NCI-H2227 treated with DMSO at 0.1 percent for 48 hours (cell line): ENCODE results near the gene FRAS1.
"Not testable (repeated sequence)": the region's sequence is repeated elsewhere in the genome, so short reads cannot be mapped to it uniquely, and the experiment has no call there.

ENCODE experiments used
- DNase-seq: peaks from one replicate; lab custom pipeline; 2025; lab: John Stamatoyannopoulos, UW

FRAS1 gene

DNA sequence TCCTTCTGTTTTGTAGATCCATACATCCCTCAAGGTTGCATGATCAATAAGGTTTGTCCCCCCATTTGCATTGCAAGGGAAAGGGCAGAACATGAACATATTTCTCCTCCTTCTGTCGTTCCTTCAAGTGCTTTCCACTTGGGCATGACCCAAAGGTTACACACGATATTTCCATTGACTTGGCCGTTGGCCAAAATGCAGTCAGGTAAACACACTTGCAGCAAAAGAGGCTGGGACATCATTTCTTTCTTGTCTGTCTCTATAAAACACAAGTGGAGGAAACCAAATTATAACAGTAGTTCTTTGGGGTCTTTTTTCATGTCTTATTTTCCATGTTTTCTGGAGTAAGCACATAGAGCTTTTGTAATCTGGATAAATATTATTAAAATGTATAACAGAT, 156.1 kb downstream of the FRAS1 start:
- no peak for DNase-seq

- no peak for DNase-seq
Observed at GRCh38 chr4:78214078-78214477, 157.0 kb downstream of the FRAS1 start.

DNA sequence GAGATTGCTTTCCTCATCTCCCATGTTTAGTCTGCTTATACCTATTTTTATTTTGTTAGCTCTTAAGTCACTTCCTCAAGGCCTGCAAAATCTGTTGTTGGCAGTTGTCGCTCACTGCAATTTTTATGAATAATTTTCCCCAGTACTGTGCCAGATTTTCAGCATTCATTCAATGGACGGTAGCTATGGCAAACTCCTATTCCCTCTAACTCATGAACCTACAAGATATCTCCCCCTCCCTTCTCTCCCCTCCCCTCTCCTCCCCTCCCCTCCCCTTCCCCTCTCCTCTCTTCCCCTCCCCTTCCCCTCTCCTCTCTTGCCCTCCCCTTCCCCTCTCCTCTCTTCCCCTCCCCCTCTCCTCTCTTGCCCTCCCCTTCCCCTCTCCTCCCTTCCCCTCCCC, 160.4 kb downstream of the FRAS1 start:
- DNase-seq = no peak

DNA sequence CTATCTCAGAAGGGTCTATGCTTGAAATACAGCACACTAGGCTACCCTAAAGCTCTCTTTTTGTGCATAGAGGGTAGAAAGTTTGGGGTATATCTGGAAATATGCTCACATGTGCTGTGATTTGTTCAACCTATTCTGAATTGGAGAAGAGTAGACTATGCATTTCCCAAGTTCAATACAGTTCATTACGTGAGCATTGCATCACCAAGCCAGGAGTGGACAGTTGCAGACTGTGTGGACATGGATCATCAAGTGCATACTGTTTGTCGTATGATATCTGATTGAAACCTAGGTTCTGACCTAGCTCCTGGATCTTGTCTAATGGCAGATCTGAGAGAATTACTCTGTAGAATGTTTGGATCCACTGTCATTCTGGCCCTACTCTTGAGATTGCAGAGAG, 161.1 kb downstream of the FRAS1 start:
- DNase-seq = no peak

DNA sequence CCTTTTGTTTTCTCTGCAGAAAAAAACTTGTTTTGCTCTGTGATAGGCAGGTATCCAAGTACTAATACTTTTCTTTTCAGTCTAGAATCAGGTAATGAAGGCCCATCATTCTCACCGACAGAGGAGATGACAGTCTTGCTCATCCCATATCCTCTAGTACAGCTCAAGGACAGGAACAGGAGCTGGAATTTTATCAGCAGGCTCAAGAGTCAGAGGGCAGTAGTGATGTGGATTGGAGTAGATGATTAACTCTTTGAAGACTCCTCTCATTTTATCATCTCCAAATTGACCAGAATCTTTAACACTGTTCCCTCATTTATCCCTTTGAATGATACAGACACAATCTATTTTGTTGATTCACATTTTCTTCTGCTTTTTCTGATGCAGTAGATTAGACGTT, 162.7 kb downstream of the FRAS1 start:
- DNase-seq = no peak

GRCh38 chr4:78220283-78220682, 163.2 kb downstream of the FRAS1 start:
- DNase-seq = no peak

- no peak for DNase-seq
Observed at GRCh38 chr4:78222575-78223186, 165.6 kb downstream of the FRAS1 start.

DNA sequence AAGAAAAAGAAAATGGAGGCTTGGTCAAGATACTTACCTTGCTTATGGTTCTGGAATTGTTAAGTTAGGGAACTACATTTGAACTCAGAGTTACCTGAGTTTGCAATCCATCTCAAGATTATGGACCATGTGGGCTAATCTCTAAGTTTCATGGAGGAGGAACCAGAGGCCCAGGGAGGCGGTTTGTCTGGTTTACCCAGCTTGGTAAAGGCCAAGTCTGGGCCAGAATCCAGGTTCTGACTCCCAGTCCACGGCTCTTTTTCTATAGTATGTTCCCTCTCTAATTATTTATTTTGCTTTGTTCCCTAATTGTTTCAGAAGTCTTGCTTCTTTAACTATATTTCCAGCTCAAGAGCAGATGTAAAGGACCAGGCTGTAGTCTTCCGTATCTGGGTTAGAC, 168.1 kb downstream of the FRAS1 start:
- no peak for DNase-seq

GRCh38 chr4:78226279-78226678, 169.2 kb downstream of the FRAS1 start:
- no peak for DNase-seq

DNA sequence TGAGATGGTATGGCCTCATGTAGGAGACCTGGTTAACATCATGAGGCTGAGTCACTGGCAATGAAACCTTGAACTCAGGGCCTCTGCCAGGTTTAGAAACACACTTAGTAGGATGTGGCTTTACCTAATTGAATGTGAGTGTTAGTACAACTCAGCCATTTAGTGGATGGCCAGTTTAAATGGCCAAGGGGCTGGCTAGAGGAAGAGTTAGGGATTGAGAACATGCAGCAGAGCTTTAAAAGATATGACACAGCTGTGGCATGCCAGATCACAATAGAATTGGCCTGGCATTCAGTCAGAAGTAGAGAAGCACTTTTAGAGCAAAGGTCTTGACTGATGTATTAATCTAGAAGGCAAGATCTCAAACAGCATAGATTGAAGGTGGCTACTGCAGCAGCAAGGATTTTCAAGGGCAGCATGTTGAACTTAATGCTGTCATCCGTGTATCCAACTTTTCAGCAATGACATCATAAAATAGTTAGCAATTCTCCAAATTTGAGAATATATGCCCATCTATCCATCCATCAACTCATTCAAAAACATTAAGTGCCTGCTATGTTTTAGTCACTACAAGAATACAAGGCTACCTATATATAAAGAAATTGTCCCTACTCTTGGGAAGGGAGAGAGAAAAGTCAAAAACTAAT, 170.4 kb downstream of the FRAS1 start:
- no peak for DNase-seq

DNA sequence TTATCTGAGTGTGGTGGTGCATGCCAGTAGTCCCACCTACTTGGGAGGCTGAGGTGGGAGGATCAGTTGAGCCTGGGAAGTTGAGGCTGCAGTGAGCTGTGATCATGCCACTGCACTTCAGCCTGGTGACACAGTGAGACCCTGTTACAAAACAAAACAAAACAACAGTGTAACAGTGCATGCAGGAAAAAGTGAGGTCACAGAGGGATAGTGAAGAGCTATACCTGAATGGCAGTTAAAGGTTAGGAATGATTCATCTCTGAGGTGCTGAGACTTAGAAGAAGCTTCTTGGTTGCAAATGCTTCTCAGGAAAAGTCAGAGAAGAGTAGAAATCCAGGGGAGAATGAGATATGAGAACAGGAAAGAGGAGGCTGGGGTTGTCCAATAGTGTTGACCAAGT, 178.7 kb downstream of the FRAS1 start:
- no peak for DNase-seq

DNA sequence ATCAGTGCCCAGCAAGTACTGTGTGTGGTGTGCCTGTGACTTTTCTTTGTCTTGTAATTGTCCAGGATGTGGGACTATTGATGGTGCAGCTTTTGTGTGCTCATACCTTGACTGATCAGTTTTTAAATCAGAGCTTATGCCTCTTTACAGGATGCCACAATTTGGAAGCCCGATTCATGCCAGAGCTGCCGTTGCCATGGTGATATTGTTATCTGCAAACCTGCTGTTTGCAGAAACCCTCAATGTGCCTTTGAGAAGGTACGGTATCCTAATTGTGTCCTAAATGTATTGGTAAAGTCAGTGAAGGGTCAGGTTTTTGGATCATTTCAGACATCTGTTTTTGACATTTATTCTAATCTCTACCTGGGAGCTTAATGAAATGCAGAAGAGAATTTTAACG, 180.2 kb downstream of the FRAS1 start:
- no peak for DNase-seq

GRCh38 chr4:78242071-78242470, 184.9 kb downstream of the FRAS1 start:
- no peak for DNase-seq

DNA sequence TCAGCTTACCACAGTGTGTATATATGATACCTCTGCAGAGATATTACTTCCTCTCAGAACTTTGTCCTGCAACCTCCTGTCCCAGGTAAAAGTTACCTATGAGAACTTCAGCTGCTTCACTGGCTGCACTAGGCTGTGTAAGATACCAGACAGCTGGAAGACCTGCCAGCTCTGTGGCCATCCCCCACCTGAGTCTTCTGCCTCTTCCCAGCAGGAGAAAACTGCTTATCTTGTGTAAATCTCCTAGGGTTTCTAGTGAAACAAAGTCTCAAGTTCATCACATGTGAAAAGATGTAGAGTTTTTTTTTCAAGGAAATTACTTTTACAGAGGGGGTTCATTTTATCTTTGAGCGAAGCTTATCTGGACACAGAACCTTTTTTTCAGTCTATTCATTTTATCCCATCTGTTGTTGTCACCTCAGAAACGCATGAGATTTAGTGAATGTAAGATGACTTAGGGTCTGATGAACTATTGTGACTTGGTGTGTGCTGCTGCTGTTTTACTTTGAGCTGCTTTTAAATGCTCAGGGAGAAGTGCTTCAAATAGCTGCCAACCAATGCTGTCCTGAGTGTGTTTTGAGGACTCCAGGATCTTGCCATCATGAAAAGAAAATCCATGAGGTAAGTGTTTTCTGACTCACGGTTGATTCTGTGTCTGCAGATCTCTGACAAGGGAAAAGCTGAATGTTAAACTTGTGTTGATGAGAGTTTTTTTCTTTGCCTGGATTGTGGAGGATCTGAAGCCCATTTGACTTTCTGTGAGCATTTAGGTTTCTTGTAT, 187.8 kb downstream of the FRAS1 start:
- DNase-seq = no peak

DNA sequence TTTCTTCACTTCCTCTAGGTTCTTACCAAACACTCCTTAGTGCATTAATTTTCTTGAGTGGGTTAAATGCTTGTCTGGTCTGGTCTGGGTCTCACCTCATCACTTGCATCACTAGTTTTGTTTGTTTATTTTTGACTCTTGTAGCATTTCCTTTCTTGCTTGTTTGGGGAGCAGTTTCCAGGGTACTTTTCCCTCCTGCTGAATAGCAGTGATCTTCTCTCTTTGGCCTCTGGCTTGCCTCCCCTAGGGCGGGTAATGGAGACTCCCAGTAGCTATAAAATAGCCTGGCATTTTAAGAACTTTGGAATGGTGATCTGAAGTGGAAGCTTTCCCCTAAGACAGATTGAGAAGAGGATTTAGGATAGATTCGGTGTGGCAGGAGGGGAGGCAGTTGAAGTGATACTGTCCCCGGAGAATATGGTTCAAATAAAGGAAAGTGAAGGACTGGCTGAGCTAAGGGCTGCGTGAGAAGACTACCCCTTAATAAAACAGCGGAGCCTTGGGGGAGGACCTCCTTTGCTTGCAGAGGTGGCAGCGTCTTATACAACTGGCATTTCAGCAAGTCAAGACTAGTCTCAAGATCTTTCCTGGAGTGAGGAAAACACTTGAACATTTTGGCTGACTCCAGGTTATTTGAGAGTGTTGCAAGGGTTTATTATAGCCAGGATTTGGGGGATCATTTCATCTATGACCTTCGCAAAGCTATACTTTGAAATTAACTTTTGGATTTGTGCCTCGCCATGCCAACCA, 190.6 kb downstream of the FRAS1 start:
- no peak for DNase-seq

DNA sequence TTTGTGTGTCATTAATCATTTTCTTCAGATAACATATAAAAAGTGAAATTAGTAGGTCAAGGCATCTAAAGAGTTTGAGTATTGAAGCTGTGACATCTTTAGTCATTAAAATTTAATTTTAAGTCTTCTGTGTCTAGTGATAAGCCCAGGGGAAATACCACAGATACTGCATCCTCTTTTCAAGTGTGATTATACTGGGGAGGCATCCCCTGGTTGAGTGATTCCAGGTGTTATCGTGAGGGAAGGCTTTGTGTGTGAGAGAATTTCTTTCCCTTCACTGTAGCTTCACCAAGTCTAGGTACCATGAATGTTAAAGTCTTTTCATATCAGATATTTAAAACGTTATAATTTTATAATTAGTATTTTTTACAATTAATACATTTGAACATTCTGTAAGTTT, 193.4 kb downstream of the FRAS1 start:
- no peak for DNase-seq

DNA sequence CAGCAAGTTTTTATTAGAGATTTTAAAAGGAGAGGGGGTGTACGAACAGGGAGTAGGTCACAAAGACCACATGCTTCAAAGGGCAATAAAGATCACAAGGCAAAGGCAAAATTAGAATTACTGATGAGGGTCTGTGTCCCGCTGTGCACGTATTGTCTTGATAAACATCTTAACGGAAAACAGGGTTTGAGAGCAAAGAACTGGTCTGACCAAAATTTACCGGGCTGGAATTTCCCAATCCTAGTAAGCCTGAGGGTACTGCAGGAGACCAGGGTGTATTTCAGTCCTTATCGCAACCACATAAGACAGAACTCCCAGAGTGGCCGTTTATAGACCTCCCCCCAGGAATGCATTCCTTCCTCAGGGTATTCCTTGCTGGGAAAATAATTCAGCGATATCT, 195.7 kb downstream of the FRAS1 start:
- not testable (repeated sequence) for DNase-seq

GRCh38 chr4:78254893-78255292, 197.8 kb downstream of the FRAS1 start:
- DNase-seq = no peak

DNA sequence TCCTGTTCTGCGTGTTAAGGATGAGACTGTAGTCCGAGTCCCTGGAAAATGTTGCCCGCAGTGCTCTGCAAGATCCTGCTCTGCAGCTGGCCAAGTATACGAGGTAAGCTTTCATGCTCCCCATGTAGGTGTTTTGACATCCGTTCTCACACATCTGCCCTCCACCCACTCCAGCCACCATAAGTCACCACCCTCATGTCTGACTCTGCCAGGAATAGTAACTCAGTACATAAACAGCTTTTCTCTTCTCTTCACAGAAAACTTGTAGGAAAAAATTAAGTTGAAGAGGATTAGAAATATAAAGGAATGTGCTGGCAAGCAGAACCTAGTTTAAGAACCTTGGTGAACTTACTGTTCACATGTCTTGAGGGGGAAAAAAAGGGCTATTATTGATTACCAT, 207.9 kb downstream of the FRAS1 start:
- no peak for DNase-seq

DNA sequence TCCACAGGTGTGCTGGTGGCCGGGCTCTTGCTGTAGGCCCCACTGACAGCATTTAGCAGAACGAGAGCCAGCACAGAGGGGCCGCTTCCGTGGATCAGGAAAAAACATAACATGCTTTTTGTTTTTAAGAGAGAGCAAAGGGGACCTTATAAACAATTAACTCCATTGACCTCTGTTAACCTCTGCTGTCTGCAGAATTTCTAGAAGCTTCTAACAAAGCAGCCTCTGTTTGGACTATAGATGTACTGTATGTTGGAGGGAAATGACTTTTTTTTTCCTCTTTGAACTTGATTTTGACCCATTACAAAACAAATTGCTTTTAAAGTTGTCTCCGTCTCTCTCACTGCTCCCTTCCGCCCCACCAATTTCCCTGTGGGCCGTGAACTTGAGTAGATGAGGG, 210.7 kb downstream of the FRAS1 start:
- DNase-seq = no peak

DNA sequence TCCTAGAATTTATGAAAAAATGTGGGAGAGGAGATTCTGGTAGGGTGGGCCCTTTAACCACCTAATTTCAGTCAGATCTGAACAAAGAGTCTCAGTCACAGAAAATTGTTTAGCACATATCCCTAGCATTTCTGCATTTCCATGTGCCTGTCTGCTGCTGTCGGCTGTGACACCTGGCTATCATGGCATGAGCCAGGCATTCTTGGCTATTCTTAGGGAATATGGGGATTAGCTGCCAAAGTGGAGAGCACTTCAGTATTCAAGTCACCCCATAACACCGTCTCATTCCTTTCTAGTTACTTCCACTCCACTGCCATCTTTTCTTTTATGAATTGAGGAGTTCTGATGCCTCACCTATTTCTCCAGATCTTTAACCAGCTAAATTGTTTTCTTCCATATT, 211.5 kb downstream of the FRAS1 start:
- DNase-seq = no peak

DNA sequence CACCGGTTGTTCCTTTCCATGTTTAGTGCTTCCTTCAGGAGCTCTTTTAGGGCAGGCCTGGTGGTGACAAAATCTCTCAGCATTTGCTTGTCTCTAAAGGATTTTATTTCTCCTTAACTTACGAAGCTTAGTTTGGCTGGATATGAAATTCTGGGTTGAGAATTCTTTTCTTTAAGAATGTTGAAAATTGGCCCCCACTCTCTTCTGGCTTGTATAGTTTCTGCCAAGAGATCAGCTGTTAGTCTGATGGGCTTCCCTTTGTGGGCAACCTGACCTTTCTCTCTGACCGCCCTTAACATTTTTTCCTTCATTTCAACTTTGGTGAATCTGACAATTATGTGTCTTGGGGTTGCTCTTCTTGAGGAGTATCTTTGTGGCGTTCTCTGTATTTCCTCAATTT, 218.3 kb downstream of the FRAS1 start:
- not testable (repeated sequence) for DNase-seq

DNA sequence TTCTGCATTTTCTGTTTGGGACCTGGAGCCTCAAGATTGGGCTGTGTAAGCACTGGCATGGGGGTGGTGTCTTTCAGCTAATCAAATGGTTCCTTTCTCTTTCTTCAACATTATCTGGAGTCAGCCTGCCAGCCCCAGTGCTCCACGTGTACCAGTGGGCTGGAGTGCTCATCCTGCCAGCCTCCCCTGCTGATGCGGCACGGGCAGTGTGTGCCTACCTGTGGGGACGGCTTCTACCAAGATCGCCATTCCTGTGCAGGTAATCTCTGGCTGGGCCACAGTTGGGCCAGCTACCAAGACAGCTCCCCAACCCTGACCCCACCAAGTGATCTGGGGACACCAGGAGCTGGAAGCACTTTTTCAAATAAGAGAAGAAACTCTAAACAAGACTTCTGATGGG, 229.2 kb downstream of the FRAS1 start:
- DNase-seq = no peak
